Trophoblast cell (in vitro differentiated cells and primary cell): ENCODE measurements around the gene PPARGC1A.

ENCODE experiments used
- DNase-seq, 2 donors: peaks; one replicate each; pipeline ENCODE4 v3.0.0-alpha.2; 2016
- H2AFZ ChIP-seq: 2 replicates; pipeline ENCODE4 v1.6.1; 2013; ENCODE audit warnings: low read length, moderate library complexity, mild to moderate bottlenecking; ENCODE audit not compliant: insufficient read depth, poor library complexity
- H2AK5ac ChIP-seq: 2 replicates; pipeline ENCODE4 v1.6.1; 2013; ENCODE audit warnings: mild to moderate bottlenecking, low read length
- H2BK120ac ChIP-seq: 2 replicates; pipeline ENCODE4 v1.6.1; 2013; ENCODE audit warnings: low read length, mild to moderate bottlenecking, moderate library complexity; ENCODE audit not compliant: insufficient read depth, poor library complexity
- H2BK12ac ChIP-seq: 2 replicates; pipeline ENCODE4 v1.6.1; 2013; ENCODE audit warnings: mild to moderate bottlenecking, low read length, moderate library complexity
- H2BK5ac ChIP-seq: 2 replicates; pipeline ENCODE4 v1.6.1; 2013; ENCODE audit warnings: low read length, low read depth, moderate library complexity, mild to moderate bottlenecking; ENCODE audit not compliant: poor library complexity
- H3K14ac ChIP-seq: 2 replicates; pipeline ENCODE4 v1.6.1; 2013; ENCODE audit warnings: mild to moderate bottlenecking, low read length
- H3K18ac ChIP-seq: 2 replicates; pipeline ENCODE4 v1.6.1; 2013; ENCODE audit warnings: mild to moderate bottlenecking, low read length
- H3K23ac ChIP-seq: 2 replicates; pipeline ENCODE4 v1.6.1; 2013; ENCODE audit warnings: low read length
- H3K27ac ChIP-seq: 2 replicates; pipeline ENCODE4 v1.5.1; 2013; ENCODE audit warnings: low read depth, mild to moderate bottlenecking, inconsistent platforms, low read length, moderate library complexity
- H3K27me3 ChIP-seq: 2 replicates; pipeline ENCODE4 v1.6.1; 2013; ENCODE audit warnings: inconsistent platforms, mild to moderate bottlenecking, low read length, moderate library complexity; ENCODE audit not compliant: insufficient read depth
- H3K36me3 ChIP-seq, 2 experiments: 1 replicate in 1 of 2; 2 replicates in 1 of 2; pipeline ENCODE4 v1.6.1; 2013; ENCODE audit warnings: low read length in 2 of 2, mild to moderate bottlenecking in 2 of 2, moderate library complexity in 1 of 2; ENCODE audit not compliant: insufficient read depth in 2 of 2, control insufficient read depth in 1 of 2
- H3K4ac ChIP-seq: 2 replicates; pipeline ENCODE4 v1.6.1; 2013; ENCODE audit warnings: low read depth, mild to moderate bottlenecking, low read length, moderate library complexity
- H3K4me1 ChIP-seq, 2 experiments: 1 replicate in 1 of 2; 2 replicates in 1 of 2; pipeline ENCODE4 v1.6.1; 2013; ENCODE audit warnings: low read length in 2 of 2, mild to moderate bottlenecking in 2 of 2, moderate library complexity in 1 of 2; ENCODE audit not compliant: insufficient read depth in 2 of 2, control insufficient read depth in 1 of 2
- H3K4me2 ChIP-seq: 2 replicates; pipeline ENCODE4 v1.6.1; 2013; ENCODE audit warnings: inconsistent platforms, mild to moderate bottlenecking, low read length, moderate library complexity
- H3K4me3 ChIP-seq: 2 replicates; pipeline ENCODE4 v1.5.1; 2013; ENCODE audit warnings: mild to moderate bottlenecking, low read depth, low read length, inconsistent platforms
- H3K79me1 ChIP-seq: one replicate; pipeline ENCODE4 v1.6.1; 2013; ENCODE audit warnings: low read length
- H3K79me2 ChIP-seq: 2 replicates; pipeline ENCODE4 v1.6.1; 2013; ENCODE audit warnings: low read length, mild to moderate bottlenecking; ENCODE audit not compliant: control insufficient read depth, insufficient read depth, poor library complexity
- H3K9ac ChIP-seq: 2 replicates; pipeline ENCODE4 v1.6.1; 2013; ENCODE audit warnings: mild to moderate bottlenecking, low read length
- H3K9me3 ChIP-seq: 2 replicates; pipeline ENCODE4 v1.6.1; 2013; ENCODE audit warnings: low read depth, mild to moderate bottlenecking, control low read depth, inconsistent platforms, low read length; ENCODE audit not compliant: insufficient read depth
- H4K12ac ChIP-seq: 2 replicates; pipeline ENCODE4 v1.6.1; 2013; ENCODE audit warnings: low read depth, mild to moderate bottlenecking, low read length, moderate library complexity
- H4K8ac ChIP-seq: 2 replicates; pipeline ENCODE4 v1.6.1; 2013; ENCODE audit warnings: low read depth, mild to moderate bottlenecking, low read length, moderate library complexity
- H4K91ac ChIP-seq: one replicate; pipeline ENCODE4 v1.6.1; 2013; ENCODE audit warnings: low read depth, mild to moderate bottlenecking, low read length, moderate library complexity
- WGBS: extraction: QIAGEN DNeasy Blood & Tissue Kit; methylation state at CpG from one replicate; pipeline ENCODE4 v1.1.7; 2013; ENCODE audit warnings: missing lambda C conversion rate; ENCODE audit not compliant: insufficient read length, insufficient coverage; ENCODE audit errors: extremely low coverage; 5-methylcytosine and 5-hydroxymethylcytosine counted together

Gene PPARGC1A

DNA sequence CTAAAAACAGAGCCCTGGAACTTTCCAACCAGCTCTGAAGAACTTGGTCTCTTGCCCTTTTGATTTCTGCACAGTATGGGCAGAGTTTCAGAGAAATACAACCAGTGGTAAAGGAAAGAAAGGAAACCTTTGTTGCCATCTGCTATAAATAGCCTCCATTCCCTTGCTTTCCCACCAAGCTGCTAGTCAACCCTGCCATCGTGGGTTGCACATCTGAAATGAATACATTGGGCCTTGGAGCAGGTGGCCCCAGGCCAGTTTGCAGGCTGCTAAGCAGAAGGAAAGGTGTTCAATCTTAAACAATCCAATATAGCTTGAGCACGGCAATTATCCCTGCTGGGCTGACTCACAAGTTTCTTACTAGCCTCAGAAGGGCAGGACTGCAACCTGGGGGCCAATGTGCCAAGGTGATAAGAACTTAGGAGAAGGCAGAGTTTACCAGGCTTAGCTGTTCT, 142.5 kb downstream of the PPARGC1A start:
- Histone ChIP-seq H3K4me3 (no peak overlapping the region), H2BK5ac (no peak overlapping the region), H3K27me3 (no peaks in the 10 kb centered on the region), H3K4me1 (no peaks in the 10 kb centered on the region), H3K18ac (no peak overlapping the region), H3K14ac (no peak overlapping the region), H3K79me1 (no peaks in the 10 kb centered on the region), H4K8ac (no peak overlapping the region), H2BK120ac (no peak overlapping the region), H3K79me2 (no peaks in the 10 kb centered on the region), H3K36me3 (no peaks in the 10 kb centered on the region), H2BK12ac (no peak overlapping the region), H3K23ac (no peak overlapping the region), H3K4me2 (no peak overlapping the region), H3K27ac (no peak overlapping the region), H2AK5ac (no peak overlapping the region), H3K9ac (no peak overlapping the region), H4K12ac (no peak overlapping the region), H2AFZ (no peak overlapping the region), H3K4ac (no peak overlapping the region), H4K91ac (no peak overlapping the region), H3K9me3 (no peaks in the 10 kb centered on the region)
- WGBS = no CpG with 5 or more reads among the region's 2 CpGs
- no peak for DNase-seq

DNA sequence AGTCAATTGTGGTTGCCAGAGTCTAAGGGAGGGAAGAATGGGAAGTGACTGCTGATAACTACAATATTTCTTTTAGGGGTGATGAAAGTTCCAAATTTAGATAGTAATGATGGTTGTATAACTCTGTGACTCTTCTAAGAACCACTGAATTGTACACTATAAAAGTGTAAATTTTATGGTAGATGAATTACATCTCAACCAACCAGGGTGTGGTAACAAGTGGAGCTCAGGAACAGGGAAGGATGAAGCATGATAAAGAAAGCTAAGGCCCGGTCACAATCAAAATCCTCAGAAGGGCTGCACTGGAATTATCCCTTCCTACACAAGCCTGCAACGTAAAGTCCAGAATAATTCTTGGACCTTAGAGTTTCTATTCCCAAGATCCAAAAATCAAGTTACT, 143.2 kb downstream of the PPARGC1A start:
- no peak overlapping the region for H4K8ac ChIP-seq
- no peak overlapping the region for H3K4ac ChIP-seq
- no peaks in the 10 kb centered on the region for H3K79me1 ChIP-seq
- no peaks in the 10 kb centered on the region for H3K79me2 ChIP-seq
- H2BK120ac ChIP-seq = no peak overlapping the region
- no peak overlapping the region for H3K14ac ChIP-seq
- H2AK5ac ChIP-seq = no peak overlapping the region
- no peak overlapping the region for H3K4me3 ChIP-seq
- H4K91ac ChIP-seq = no peak overlapping the region
- WGBS = no CpG with 5 or more reads among the region's 2 CpGs
- H3K27me3 ChIP-seq = no peaks in the 10 kb centered on the region
- H3K36me3 ChIP-seq = no peaks in the 10 kb centered on the region
- no peak overlapping the region for H4K12ac ChIP-seq
- no peak overlapping the region for H3K18ac ChIP-seq
- H3K9me3 ChIP-seq = no peaks in the 10 kb centered on the region
- no peak for DNase-seq
- no peak overlapping the region for H3K27ac ChIP-seq
- H3K23ac ChIP-seq = no peak overlapping the region
- no peak overlapping the region for H3K4me2 ChIP-seq
- H3K9ac ChIP-seq = no peak overlapping the region
- no peaks in the 10 kb centered on the region for H3K4me1 ChIP-seq
- H2AFZ ChIP-seq = no peak overlapping the region
- H2BK12ac ChIP-seq = no peak overlapping the region
- H2BK5ac ChIP-seq = no peak overlapping the region

- no CpG with 5 or more reads among the region's 3 CpGs for WGBS
- H3K14ac ChIP-seq = no peak overlapping the region
Observed at GRCh38 chr4:23746027-23746426, 143.8 kb downstream of the PPARGC1A start.

DNA sequence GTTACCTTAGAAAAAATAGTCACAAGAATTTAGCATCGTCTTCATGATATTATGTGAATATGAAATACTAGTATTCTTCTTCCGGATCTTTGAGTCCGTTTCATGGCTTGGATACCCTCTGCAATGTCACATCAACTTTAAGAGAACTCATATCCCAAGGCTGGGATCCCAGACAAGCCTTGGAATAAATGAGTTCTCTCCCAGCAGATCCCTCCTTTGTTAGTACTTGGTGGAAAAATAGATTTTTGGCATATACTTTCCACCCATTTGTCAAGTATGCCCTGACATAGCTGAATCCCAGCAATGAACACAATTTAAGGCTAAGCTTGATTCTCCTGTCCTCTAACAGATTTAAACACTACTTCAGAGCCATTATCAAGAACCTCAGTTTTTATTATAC, 144.5 kb downstream of the PPARGC1A start:
- no peak overlapping the region for H3K27ac ChIP-seq
- no peak overlapping the region for H4K8ac ChIP-seq
- no peaks in the 10 kb centered on the region for H3K4me1 ChIP-seq
- no peak overlapping the region for H2AFZ ChIP-seq
- H2BK12ac ChIP-seq = no peak overlapping the region
- no peaks in the 10 kb centered on the region for H3K79me1 ChIP-seq
- H3K27me3 ChIP-seq = no peaks in the 10 kb centered on the region
- no peak overlapping the region for H2AK5ac ChIP-seq
- H3K9me3 ChIP-seq = no peaks in the 10 kb centered on the region
- H3K9ac ChIP-seq = no peak overlapping the region
- H2BK5ac ChIP-seq = no peak overlapping the region
- no peak overlapping the region for H4K12ac ChIP-seq
- H3K79me2 ChIP-seq = no peaks in the 10 kb centered on the region
- no peak overlapping the region for H3K18ac ChIP-seq
- WGBS = no CpG with 5 or more reads among the region's 3 CpGs
- no peak overlapping the region for H3K23ac ChIP-seq
- no peak overlapping the region for H3K14ac ChIP-seq
- H4K91ac ChIP-seq = no peak overlapping the region
- H2BK120ac ChIP-seq = no peak overlapping the region
- no peak overlapping the region for H3K4me3 ChIP-seq
- H3K4ac ChIP-seq = no peak overlapping the region
- no peaks in the 10 kb centered on the region for H3K36me3 ChIP-seq
- no peak overlapping the region for H3K4me2 ChIP-seq
- DNase-seq = no peak

More at GRCh38 chr4:23746027-23746426, 143.8 kb downstream of the PPARGC1A start:
- Histone ChIP-seq H3K79me1 (no peaks in the 10 kb centered on the region), H4K8ac (no peak overlapping the region), H4K12ac (no peak overlapping the region), H3K23ac (no peak overlapping the region), H3K27ac (no peak overlapping the region), H3K4me2 (no peak overlapping the region), H3K9ac (no peak overlapping the region), H2AFZ (no peak overlapping the region), H4K91ac (no peak overlapping the region), H2AK5ac (no peak overlapping the region), H3K27me3 (no peaks in the 10 kb centered on the region), H3K4me1 (no peaks in the 10 kb centered on the region), H3K9me3 (no peaks in the 10 kb centered on the region), H3K4me3 (no peak overlapping the region), H2BK5ac (no peak overlapping the region), H3K18ac (no peak overlapping the region), H2BK12ac (no peak overlapping the region), H3K36me3 (no peaks in the 10 kb centered on the region), H3K4ac (no peak overlapping the region), H3K79me2 (no peaks in the 10 kb centered on the region), H2BK120ac (no peak overlapping the region)
- no peak for DNase-seq
